GM18520 (cell line): ENCODE data around the gene CCT3.
"Not testable (repeated sequence)": the region's sequence is repeated elsewhere in the genome, so short reads cannot be mapped to it uniquely, and the experiment has no call there.

ENCODE experiments used
- ATAC-seq: cut with Tn5 transposase; IDR thresholded peaks from one replicate; pipeline ENCODE4 v1.9.1; 2021; ENCODE audit not compliant: unreplicated experiment

Gene CCT3

DNA sequence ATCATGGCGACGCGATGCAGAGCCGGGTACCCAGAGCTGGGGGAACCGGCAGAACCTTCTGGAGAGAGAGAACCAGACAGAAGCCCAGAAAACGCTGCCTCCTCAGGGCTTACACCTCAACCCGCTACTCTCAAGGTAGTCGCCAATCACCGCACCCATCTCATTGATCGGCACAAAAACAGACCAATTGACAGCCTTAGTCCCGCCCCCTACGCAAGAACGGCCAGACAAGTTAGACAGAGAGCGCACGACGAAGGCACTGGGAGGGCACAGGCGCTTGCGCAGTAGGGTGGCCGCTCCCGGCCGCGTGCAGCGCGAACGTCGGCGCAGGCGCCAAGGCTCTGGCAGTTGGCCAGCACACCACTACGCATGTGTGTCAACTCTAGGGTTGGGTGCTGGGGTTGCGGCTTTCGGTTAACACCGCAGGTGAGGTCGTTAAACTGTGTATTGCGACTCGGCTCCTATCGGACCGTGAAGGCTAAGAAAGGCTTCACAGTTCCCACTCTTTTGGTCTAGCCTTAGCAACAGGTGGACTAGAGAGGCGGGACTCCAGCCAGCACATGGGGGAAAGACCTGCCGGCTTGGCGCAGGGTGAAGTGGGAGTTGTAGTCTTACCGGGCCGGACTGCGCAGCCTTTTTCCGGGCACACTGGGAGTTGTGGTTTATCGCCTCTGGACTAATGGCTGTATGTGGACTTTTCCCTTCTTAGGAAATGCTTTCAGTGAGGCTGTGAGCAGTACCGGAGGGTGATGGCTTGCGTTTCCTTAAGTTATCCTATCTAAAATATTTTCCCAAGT, at the start of gene CCT3, which contains the start of gene TSACC:
CCT3 (minus strand) TSS at position 113 of the 797 bp plus-strand sequence; CDS start at position 5, 108 bp downstream.
TSACC (plus strand) TSS at position 347 of the 797 bp plus-strand sequence. CDS start 1,232 bp downstream, outside the sequence.
- ATAC-seq: peak; percentile 84

DNA sequence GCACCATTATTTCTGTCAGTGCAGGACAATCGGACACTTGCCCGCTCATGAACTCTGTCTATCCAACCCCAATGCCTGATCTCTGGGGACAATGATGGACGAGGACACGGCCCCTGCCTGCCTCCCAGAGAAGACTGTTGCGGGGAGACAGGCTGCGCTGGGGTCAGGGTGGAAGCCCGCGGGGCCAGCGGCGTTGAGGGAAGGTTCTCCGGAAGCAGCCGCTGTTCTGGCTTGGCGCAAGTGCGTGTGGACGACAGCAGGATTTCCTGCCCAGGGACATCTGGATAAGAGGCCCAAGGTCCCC, 49.7 kb upstream of the CCT3 start:
- ATAC-seq: no peak

DNA sequence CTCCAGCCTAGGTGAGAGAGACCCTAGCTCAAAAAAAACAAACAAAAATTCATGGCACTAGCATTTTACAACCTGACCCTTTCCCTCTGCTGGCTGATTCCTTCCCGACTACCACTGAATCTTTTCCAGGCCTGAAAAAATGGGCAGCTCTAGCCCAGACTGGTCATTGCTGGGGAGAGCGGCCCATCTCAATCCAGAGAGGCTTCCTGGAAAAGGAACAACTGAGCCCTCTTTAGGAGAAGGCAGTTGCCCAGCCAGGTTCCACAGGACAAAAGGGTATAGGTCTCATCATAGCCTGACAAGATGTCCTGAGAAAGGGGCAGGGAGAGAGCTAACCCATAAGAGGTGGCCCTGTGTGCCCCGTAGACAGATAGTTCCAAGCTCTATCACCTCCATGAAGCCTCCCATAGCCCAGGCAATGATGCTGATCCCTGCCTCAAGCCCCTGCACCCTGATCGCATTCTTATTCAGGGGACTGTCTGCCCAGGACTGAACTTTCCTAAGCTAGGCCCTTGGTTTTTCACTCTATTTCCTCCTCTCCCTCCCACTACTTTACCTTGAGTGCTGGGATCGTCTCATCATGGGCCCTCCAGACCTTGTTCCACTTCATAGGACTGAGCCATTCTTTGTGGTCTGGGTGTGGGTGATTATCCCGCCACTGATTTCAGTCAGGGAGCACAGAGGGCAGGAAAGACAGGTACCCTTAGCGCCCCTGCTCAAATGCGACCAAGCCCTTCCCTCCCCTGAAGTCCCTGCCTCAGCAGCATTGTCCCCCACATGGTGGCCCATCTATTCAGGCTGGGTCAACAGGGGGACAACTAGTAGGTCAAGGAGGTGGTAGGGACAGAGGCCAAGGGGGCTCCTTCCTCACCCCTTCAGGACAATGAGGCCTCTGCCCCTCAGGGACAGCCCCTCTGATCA, 49.1 kb upstream of the CCT3 start:
- no peak for ATAC-seq

DNA sequence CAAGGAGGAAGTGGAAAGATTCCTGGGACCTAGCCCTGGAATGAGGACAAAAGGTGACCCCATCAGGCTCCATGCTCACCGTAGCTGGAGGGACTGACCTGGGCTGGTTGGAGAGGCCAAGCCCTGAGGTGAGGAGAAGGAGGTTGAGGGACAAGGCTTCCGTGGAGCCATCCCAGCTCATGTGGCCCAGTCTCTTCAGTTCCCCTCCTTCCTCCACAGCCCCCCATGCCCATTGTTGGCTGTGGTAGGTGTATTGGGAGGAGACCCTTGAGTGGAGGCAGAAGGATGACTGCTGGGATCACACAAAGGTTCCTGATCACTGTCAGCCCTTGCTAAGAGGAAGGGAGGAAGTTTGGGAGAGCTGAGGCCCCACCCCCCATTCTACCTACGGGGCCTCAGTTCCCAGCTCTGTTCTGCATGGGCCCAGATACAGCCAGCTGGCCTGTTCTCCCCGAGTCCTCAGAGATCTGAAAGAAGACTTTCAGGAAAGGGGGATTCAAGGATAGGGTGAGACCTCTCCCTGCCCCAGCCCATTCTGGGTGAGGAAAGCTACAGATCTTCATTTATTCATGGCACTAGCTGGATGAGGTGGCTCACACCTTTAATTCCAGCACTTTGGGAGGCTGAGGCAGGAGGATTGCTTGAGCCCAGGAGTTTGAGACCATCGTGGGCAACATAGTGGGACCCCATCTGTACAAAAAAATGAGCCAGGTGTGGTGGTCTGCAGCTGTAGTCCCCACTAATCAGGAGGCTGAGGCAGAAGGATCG, 48.2 kb upstream of the CCT3 start:
- no peak for ATAC-seq

DNA sequence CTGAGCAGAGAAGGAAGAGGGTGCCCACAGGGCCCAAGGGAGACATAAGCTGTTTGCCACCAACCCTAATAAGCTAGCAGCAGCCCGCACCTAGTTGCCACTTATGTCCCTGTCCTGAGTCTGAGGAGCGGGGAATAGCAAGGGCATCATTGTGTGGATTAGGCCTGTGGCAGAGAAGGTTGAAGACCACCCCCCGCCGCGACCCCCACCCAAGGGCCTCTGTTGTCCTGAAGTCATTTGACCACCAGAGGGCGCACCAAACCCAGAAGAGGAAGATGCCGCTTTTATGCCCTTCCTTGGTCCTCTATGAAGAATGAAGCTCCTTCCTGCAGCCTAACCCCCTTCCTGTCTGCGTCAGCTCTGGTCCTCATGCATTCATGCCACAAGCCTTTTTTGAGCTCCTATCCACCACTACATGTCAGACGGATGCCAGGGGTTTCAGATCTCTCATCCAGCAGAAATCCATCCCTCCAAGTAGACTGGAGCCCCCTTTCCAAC, 47.5 kb upstream of the CCT3 start:
- ATAC-seq: no peak

DNA sequence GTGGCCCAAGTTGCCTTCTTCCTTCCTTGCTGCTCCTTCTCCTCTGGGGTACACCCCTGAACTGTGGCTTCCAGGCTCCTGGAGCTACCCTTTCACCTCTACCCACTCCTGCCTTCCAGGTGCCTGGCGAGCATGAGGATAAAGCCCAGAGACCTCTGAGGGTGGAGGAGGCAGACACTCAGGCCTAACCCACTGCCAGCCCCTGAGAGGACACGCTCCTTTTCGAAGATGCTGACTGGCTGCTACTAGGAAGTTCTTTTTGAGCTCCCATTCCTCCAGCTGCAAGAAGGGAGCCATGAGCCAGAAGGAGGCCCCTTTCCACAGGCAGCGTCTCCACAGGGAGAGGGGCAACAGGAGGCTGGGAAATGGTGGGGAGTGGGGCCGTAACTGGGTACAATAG, 46.6 kb upstream of the CCT3 start:
- no peak for ATAC-seq

DNA sequence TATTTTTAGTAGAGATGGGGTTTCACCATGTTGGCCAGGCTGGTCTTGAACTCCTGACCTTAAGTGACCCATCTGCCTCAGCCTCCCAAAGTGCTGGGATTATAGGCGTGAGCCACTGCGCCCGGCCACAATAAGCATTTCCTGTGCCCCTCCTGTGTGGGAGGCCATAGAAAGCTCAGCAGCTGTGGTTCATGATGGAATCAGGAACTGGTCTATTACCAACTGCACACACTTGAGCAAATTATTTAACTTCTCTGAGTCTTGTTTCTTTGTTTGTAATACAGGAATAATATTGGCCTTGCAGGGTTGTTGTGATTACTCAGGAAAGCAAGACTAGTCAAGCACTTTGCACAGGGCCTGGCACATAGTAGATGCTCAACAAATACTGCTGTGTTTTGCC, 45.9 kb upstream of the CCT3 start:
- ATAC-seq: no peak

DNA sequence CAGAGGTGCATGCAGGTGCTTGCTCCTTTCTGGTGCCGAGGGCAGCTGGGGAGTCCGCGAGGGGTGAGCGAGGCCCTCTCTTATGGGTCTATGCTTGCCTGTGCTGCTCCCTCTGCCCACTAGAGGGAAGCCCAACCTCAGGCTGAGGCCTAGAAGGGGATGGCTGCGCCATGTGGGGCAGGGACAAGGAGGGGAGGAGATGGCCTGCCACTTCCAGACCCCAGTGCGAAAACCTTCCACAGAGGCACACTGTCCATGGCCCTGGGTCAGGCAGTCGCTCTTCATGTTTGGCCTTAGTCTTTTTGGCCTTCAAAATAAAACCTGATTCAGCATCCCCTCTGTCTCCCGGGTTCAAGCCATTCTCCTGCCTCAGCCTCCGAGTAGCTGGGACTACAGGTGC, 44.9 kb upstream of the CCT3 start:
- no peak for ATAC-seq

DNA sequence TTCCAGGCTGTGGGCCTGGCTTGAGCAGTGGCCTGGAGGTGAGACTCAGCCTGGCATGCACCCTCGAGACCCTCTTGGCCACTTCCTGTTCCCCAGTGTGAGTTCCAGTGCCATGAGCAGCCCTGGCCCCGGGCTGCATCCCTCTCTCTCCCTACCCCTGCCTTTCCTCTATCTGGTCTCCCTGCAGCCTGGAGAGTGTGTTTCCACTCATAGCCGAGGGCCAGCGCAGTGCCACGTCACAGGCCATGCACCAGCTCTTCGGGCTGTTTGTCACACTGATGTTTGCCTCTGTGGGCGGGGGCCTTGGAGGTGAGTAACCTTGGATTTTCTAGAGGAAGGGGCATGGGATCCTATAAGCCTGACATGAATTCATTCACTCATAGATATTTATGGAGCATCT, 44.5 kb upstream of the CCT3 start:
- no peak for ATAC-seq

DNA sequence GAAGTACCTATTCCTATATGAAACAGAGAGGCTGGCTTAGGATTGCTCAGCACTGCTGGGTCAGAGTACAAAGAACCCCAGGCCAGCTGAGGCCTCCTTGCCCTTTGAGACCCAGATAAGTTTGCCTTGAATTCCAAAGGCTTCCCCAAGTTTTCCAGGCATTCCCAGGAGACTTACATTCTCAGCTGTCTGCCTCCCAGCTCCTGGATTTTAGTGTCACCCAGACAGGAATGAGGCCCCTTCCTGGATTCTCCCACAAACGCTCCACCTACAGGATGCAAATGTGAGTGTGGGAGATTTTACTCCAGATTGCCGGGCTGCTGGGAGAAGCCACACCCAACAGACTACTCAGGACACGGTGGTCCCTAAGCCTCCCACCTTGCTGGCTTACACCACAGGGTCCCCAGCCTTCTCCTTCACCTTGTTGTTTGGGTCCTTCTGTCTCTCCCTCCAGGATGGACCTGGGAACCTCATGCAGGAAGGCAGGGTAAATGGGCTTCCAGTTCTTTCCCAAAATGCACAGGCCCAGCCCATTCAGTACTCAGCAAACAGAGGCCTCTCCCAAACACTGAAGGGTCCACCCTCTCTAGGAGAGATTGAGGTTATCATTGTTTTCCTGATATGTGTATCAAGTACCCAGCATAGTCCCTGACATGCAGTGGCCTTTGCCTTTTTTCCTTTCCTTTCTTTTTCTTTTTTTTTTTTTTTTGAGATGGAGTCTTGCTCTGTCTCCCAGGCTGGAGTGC, 41.5 kb upstream of the CCT3 start:
- no peak for ATAC-seq

DNA sequence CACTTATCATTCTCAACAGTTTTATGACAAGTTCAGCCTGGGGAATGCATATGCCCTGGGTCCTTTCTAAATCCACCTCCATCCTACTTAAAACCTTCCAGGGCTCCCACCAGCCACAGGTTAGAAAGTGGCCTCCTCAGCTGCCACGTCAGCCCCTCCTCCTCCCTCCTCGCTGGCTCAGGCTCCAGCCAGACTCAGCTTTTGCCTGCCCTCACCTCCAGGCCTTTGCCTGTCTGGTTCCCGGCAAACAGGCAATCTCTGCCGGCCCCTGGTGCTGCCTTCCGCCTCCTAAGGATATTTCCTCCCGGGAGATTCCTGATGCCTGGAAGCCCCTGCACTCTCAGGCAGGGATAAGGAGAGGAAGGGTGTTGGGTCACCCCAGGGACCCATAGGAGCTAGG, 40.5 kb upstream of the CCT3 start:
- no peak for ATAC-seq

DNA sequence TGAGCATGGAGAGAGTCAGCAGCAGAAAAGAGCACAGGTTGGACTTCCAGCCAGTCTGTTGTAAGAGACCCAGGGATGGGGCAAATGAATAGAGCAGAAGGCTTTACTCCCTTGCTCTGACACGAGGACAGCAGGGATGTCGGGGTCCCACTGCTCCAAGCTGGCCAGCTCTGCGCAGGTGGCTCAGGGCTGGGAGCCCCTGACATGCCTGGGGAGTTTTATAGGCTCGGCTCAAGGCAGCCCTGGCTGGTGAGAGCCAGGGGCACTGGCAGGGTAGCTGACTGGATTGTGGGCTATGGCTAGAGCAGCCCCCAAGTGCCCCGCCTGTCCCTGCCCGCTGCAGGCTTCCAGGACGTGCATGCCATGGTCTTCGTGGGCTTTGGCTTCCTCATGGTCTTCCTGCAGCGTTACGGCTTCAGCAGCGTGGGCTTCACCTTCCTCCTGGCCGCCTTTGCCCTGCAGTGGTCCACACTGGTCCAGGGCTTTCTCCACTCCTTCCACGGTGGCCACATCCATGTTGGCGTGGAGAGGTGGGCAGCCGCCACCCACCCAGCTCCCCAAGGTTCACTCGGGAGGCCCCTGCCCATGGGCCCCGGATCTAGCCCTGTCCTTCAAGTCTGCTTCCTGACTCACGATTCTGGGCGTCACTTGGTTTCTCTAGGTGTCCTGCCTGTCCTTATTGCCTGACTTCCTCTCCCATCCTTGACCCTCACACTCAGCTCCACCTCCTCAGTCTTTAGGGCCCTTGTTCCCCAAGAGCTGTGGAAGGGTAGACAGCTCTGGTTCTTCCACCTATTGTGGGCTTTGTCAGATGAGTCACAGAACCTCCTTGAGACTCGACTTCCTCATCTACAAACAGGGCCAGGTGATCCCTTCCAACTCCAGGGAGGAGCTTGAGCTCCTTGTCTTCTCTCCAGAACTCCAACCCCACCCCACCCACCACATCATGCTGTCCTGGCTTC, 39.1 kb upstream of the CCT3 start:
- ATAC-seq: no peak

DNA sequence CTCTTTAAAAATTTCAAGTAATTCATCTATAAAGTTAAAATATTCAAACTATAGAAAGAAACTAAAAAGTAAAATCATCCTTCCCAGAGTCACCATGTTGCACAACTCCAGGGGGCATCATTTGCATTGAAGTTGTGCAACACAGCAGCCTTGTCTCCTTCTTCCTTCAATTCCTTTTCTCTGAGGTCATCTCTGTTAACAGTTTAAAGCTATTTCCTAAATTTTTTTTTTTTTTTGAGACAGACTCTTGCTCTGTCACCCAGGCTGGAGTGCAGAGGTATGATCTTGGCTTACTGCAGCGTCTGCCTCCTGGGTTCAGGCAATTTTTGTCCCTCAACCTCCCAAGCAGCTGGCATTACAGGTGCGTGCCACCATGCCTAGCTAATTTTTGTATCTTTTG, 38.1 kb upstream of the CCT3 start:
- no peak for ATAC-seq

DNA sequence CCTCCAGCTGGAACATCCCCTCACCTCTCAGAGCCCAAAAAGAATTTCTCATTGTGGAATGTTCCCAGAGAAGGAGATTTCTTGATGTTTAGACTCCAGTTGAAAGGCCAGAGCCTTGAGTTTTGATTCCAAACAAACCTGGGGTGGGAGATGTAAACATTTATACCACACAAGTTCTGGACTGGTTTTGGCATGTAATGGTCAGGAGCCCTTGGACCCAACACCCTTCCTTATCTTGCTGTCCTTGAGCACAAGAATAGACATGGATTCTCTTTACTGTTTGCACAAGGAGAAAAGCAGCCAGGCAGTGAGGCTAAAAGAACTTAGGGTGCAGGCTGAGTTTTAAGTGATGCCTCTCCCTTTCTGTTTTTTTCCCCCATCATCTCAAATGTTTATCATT, 35.5 kb upstream of the CCT3 start:
- ATAC-seq: no peak

DNA sequence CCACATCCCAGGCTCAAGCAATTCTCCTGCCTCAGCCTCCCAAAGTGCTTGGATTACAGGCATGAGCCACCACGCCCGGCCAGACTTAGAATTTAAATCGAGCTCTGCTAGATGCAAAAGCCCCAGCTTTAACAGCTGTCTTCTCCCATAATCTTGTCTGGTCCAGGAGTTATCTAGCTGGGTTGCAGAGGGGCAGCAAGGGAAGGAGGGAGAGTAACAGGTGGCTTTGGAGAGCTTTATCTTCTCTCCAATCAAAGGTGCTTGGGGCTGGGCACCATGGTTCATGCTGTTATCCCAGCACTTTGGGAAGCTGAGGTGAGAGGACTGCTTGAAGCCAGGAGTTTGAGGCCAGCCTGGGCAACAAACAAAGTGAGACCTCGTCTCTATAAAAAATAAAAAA, 34.8 kb upstream of the CCT3 start:
- ATAC-seq: no peak

DNA sequence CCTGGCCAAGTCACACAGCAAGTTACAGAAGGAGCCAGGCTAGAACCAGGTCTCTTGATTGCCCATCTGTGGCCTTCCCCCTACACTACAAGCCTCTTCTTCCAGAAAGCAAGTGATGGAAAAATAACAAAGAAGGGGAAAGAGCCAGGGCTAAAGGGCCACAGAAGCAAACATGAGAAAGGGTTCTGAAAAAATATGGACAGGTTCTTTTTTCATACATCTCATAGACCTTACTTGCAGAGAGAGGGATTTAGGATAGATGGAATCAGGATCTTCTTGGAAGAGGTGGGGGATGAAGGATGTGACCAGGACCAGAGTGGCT, 34.1 kb upstream of the CCT3 start:
- no peak for ATAC-seq

DNA sequence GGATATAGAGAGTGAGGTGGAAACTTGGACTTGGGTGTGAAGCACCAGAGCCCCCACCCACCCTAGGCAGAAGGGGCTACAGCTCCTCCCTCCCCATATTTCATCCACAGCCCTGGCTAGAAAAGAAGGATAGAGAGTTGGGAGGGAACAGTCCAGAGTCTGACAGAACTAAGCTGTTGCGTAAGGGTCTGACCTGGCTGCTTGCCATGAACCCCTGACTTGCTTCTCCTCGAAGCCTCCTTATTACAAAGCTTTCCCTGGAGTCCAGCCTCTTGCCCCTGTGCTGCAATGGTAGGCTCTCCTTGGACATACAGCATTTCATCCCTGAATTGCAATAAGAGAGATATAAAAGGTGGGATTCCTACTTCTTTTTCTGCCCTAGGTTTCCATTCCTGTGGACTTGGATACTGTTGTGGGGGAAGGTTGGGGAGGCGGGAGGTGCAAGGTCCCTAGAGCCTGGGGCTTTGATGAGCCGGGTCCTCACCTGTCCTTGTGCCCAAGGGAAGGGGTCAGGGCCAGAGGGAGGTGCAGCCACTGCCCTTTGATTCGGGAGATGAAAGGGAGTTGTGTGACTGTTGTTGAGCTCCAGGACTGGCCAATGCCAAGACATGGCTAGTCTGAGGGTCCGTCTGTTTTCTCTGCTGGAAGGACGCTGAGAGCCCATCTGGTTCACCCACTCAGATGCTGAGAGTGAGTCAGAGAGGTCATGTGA, 33.6 kb upstream of the CCT3 start:
- no peak for ATAC-seq

DNA sequence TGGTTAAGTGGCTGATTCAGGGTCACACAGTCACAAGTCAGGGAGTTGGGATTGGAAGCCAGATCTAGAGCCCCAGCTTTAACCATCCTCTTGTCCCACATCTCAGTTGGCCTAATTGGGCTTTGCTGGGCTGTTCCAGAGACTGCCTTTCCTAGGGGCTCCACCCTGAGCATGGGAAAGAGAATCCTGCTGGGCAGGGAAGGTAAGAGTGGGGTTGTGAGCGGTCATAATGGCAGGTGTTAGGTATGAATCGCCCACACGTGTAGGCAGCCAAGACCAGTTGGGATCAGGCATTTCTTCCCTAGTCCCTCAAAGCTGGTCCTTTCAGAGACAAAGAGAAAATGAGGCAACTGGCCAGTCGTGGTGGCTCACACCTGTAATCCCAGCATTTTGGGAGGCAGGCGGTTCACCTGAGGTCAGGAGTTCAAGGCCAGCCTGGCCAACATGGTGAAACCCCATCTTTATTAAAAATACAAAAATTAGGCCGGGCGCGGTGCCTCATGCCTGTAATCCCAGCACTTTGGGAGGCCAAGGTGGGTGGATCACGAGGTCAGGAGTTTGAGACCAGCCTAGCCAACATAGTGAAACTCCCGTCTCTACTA, 31.7 kb upstream of the CCT3 start:
- ATAC-seq: not testable (repeated sequence)
